ENCODE results near the gene PLXNA2. TPM values are rescaled to one million over a fixed set of nuclear protein-coding genes. Genes with fewer than 3 reads are reported as not detected.

The PLXNA2 gene
- total RNA-seq, 1 experiment from 2014 or later: 5.3 TPM

DNA sequence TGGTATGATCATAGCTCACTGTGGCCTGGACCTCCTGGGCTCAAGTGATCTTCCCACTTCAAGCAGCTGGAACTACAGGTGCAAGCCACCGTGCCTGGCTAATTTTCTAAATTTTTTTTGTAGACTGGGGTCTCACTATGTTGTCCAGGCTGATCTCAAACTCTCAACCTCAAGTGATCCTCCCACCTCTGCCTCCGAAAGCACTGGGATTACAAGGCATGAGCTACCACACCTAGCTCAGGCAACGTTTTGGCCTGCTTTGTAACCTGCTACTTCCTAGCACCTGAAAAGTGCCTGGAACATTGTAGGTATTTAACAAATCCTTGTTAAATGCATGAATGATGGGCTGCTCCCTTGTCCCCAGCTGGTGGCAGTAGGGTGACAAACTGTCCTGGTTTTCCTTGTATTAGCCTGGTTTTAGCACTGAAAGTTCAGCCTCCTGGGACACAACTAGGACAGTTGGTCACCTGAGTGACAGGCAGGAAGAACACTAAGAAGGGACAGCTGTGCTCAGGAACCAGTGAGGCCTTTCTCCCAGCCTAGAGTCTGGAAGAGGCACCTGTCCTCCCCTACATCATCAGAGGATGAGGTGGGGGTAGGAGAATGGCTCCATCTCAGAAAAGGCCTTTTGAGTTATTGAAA, 244.8 kb downstream of the PLXNA2 start:
- Histone ChIP-seq H3K27me3 (ENCODE audit: control insufficient read depth, insufficient read depth, low read length) (no peaks in the 10 kb centered on the region; the same call in 1 of the 2 replicates), H3K36me3 (replicated peaks; ENCODE audit: control insufficient read depth, insufficient read depth, low read length) (no peaks in the 10 kb centered on the region), H3K4me3 (ENCODE audit: insufficient read depth, low read depth, low read length) (no peak overlapping the region)
- no peak for DNase-seq

DNA sequence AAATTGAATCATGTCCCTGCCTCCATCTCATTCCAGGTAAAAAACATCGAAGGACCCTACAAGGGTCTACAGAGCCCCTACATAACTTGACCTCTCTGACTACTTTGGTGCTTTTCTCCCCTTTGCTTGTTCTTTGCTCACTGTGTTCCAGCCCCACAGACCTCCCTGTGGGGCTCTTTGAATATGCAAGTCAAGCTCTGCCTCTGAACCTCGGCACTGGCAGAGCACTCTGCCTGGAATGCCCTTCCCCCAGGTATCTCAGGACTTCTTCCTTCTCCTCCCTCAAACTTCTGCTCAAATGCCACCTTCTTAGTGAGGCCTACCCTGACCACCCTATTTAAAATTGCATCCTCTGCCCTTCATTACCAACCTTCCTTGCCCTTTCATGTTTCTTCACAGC, 245.5 kb downstream of the PLXNA2 start:
- no peaks in the 10 kb centered on the region; the same call in 1 of the 2 replicates for H3K27me3 ChIP-seq (ENCODE audit: control insufficient read depth, insufficient read depth, low read length)
- DNase-seq: peak; percentile 39
- no peak overlapping the region for H3K4me3 ChIP-seq (ENCODE audit: insufficient read depth, low read depth, low read length)
- no peaks in the 10 kb centered on the region for H3K36me3 ChIP-seq (replicated peaks; ENCODE audit: control insufficient read depth, insufficient read depth, low read length)

DNA sequence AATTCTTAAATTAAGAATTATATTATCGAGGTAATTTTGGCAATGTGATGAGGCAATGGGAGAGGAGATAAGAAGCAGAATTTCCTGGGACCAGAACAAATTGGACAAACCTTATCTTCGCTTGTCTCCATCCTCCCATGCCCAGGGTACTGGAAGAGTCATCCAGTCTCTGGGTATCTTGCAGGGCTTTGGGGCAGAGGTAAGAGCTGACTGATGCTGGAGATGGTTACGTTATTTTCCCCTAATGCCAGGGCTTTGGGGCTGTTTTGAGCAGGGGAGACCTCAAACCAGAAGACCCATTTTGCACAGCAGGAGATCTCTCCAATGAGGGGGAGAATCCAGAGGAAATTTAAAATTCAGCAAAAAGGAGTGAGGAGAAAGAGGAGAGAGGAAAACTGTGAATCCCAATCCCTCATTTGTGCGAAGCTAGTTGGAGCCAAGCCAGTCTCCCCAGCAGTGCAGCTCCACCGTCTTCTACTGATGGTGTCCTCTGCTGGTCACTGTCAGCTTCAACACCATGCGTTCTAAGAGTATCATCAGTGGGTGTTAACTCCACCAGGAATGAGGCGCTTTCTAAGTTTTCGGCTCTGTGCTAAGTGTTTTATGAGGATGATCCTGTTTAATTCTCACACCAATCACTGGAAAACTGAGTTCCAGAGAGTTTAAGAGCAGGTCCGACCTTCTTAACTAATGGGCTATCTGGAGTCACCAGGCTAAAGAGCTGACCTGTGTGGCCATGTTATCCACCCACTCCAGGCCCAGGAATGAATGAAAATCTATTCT, 246.5 kb downstream of the PLXNA2 start:
- DNase-seq: peak; percentile 72
- H3K4me3 ChIP-seq (ENCODE audit: insufficient read depth, low read depth, low read length): no peak overlapping the region
- H3K27me3 ChIP-seq (ENCODE audit: control insufficient read depth, insufficient read depth, low read length): no peaks in the 10 kb centered on the region; the same call in 1 of the 2 replicates
- H3K36me3 ChIP-seq (replicated peaks; ENCODE audit: control insufficient read depth, insufficient read depth, low read length): no peaks in the 10 kb centered on the region

DNA sequence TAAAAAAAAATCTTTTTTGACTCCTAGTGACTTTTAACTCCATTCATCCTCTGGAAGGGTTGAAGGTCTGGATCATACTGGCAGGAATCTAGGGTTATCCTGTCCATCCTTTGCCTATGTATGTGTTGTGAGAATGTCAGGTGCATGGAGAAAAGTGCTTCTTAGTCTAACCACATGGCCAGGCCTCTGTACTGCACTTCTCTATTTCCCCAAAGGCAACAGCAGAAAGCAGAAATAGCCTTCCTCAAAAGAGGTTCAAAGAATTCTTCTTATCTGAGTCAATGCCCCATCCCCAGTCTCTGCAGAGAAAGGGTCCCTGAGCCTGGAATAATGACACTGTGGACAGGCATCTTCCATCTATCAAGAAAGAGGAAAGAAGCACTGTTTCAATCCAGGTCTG, 247.5 kb downstream of the PLXNA2 start:
- Histone ChIP-seq H3K27me3 (ENCODE audit: control insufficient read depth, insufficient read depth, low read length) (no peaks in the 10 kb centered on the region; the same call in 1 of the 2 replicates), H3K36me3 (replicated peaks; ENCODE audit: control insufficient read depth, insufficient read depth, low read length) (no peaks in the 10 kb centered on the region), H3K4me3 (ENCODE audit: insufficient read depth, low read depth, low read length) (no peak overlapping the region)
- DNase-seq: no peak

DNA sequence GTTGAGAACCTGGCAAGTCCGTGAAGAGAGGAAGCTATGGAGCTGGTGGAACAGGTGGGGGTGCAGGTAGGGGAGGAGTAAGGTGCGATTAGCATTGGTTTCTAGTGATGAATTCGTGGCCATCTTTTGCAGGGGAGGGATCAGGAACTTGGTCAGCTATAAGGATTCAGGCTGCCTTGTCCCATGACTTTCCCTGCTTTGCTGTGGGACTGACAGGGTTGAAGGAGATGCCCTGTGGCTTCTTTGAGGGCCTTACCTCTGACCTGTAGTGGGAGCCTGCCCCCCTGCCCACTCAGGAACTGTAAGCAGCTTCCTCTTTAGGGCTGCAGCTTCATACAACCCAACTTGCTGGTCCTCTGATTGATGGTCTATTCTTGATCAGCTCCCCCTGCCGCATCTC, 248.6 kb downstream of the PLXNA2 start:
- DNase-seq: no peak
- Histone ChIP-seq H3K4me3 (ENCODE audit: insufficient read depth, low read depth, low read length) (no peak overlapping the region), H3K27me3 (ENCODE audit: control insufficient read depth, insufficient read depth, low read length) (no peaks in the 10 kb centered on the region; the same call in 1 of the 2 replicates), H3K36me3 (replicated peaks; ENCODE audit: control insufficient read depth, insufficient read depth, low read length) (no peaks in the 10 kb centered on the region)

DNA sequence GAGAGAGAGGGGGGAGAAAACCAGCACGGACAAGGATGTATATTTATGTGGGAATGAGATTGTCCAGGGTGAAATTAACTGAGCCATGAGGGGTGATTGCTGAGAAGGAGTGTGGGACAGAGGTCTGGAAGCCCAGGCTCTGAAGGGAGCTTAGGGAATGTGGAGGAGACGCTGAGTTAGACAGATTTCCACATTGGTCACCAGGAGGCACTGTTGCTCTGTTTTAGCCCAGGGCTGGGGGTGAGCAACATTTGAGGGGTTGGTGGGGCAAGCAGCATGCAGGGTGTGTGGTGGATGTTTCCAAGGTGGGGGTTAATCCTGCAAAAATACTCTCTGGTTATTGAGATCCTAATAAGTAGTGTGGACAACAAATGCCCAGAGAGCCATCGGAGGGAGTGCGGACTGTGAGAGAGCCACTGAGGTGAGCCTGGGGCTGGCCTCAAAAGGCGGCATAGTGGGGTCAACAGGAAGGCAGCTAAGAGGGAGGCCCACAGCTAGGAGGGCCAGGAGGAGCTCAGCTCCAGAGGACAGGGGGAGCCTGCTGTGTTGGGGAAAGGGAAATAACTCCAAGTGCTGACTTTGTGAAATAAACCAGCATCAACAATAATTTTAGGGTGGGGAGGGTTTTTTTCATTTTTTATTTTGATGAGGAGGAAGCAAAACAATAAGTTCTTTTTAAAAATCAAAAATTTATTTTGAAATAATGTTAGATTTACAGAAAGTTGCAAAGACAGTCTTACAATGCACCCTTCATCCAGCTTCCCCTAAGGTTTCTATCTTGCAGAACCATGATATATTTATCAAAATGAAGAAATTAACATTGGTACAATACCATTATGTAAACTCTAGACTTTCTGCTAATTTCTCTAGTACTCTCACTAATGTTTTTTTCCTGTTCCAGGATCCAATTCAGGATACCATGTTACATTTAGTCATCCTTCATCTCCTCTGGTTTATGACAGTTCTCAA, 250.4 kb downstream of the PLXNA2 start:
- no peaks in the 10 kb centered on the region for H3K36me3 ChIP-seq (replicated peaks; ENCODE audit: control insufficient read depth, insufficient read depth, low read length)
- no peaks in the 10 kb centered on the region; the same call in 1 of the 2 replicates for H3K27me3 ChIP-seq (ENCODE audit: control insufficient read depth, insufficient read depth, low read length)
- peak; percentile 76 for DNase-seq
- H3K4me3 ChIP-seq (ENCODE audit: insufficient read depth, low read depth, low read length): no peak overlapping the region

DNA sequence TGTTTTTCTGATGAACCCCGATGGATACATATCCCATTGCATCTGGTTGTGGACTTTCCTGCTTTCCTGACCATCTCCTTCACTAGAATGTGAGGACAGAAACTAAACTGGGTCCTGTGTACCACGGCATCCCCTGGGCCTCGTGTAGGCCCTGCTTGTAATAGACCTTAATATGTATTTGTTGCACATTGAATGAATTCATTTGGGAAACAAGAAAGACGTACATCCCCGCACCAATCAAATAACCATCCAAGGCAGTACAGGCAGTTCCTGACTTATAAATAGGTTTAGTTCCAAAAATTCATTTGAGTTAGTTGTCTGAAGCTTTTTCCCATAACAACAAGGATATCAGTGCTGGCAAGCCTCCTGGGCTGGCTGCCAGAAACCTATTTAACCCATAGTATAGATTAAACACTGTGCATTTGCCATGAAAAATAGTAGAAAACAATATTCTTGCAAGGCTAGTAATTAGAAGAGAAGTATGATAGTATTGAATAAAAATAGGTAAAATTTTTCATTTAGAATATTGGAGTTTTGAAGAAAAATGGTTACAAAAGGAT, 251.4 kb downstream of the PLXNA2 start:
- H3K27me3 ChIP-seq (ENCODE audit: control insufficient read depth, insufficient read depth, low read length): no peaks in the 10 kb centered on the region; the same call in 1 of the 2 replicates
- DNase-seq: no peak
- H3K36me3 ChIP-seq (replicated peaks; ENCODE audit: control insufficient read depth, insufficient read depth, low read length): no peaks in the 10 kb centered on the region
- H3K4me3 ChIP-seq (ENCODE audit: insufficient read depth, low read depth, low read length): no peak overlapping the region

DNA sequence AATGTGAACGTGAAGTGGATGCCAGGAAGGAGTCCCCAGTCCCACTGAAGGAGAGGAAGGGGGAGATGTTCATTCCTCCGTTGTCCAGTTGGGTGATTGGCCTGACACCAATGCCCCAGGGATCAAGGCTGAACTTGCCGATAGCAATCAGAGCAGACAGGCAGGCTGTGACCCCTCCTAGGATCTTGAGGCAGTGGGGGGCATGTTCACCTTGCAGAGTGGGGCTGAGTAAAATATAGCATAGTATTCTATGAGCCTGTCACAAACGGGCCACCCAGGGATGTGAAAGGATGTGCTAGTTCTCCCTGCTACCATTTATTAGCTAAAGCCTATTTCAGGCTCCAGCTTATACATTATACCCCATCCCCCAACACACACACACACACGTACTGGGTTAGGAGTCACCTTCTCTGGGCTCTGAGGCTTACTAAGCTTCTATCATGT, 252.6 kb downstream of the PLXNA2 start:
- no peak overlapping the region for H3K4me3 ChIP-seq (ENCODE audit: insufficient read depth, low read depth, low read length)
- DNase-seq: no peak
- H3K27me3 ChIP-seq (ENCODE audit: control insufficient read depth, insufficient read depth, low read length): no peaks in the 10 kb centered on the region
- no peaks in the 10 kb centered on the region for H3K36me3 ChIP-seq (replicated peaks; ENCODE audit: control insufficient read depth, insufficient read depth, low read length)

DNA sequence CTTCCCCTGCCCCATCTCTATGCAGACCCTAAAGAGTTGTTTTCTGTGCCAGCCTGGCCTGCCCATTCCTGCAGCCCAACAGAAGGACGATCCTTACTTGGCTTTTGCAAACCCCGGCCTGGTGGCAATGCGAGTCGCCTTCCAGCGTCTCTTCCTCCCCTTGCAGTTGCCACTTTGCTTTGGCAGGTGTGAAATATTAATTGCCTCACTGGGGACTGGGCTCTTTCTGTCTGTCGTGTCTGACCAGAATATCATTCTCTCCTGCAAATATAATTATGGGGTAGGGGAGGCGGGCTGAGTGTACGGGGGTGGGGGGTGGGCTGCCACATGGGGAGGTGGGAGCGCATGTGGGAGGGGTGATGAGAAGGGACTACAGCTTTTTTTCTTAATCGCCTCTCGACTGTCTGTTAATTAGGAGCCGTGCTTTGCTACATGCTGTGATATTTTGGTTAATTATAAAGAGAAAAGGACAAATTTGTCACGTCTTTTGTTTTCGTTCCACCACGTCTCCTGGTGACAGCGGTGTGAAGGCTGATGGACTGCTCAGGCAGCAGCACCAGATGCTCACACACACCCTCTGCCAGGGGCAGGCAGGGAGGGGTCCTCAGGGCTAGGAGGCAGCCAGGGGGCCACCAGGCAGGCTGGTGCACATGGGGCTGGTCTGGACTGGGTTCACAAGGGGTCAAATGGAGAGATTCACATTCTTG, 253.2 kb downstream of the PLXNA2 start:
- no peak for DNase-seq
- Histone ChIP-seq H3K4me3 (ENCODE audit: insufficient read depth, low read depth, low read length) (no peak overlapping the region), H3K27me3 (ENCODE audit: control insufficient read depth, insufficient read depth, low read length) (no peaks in the 10 kb centered on the region), H3K36me3 (replicated peaks; ENCODE audit: control insufficient read depth, insufficient read depth, low read length) (no peaks in the 10 kb centered on the region)

DNA sequence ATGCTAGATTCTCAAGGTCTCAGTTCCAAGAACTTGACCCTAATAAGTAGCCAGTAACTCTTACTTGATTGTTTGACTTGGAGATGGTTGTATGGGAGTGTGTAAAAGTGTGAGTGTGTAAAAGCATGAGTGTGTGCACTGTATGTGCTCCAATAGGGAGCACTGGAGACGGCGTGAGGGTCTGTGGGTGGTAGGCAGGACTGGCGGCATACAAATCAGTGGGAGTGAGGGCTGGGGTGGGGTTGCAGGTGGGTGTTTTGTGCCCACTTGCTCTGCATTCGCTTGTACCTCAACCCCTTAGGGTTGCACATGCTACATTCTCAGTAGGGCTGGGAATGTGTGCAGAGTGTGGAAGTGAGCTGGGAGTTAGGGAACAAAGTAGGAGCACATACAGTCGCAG, 253.7 kb downstream of the PLXNA2 start:
- no peaks in the 10 kb centered on the region for H3K36me3 ChIP-seq (replicated peaks; ENCODE audit: control insufficient read depth, insufficient read depth, low read length)
- no peak for DNase-seq
- no peaks in the 10 kb centered on the region for H3K27me3 ChIP-seq (ENCODE audit: control insufficient read depth, insufficient read depth, low read length)
- H3K4me3 ChIP-seq (ENCODE audit: insufficient read depth, low read depth, low read length): no peak overlapping the region

DNA sequence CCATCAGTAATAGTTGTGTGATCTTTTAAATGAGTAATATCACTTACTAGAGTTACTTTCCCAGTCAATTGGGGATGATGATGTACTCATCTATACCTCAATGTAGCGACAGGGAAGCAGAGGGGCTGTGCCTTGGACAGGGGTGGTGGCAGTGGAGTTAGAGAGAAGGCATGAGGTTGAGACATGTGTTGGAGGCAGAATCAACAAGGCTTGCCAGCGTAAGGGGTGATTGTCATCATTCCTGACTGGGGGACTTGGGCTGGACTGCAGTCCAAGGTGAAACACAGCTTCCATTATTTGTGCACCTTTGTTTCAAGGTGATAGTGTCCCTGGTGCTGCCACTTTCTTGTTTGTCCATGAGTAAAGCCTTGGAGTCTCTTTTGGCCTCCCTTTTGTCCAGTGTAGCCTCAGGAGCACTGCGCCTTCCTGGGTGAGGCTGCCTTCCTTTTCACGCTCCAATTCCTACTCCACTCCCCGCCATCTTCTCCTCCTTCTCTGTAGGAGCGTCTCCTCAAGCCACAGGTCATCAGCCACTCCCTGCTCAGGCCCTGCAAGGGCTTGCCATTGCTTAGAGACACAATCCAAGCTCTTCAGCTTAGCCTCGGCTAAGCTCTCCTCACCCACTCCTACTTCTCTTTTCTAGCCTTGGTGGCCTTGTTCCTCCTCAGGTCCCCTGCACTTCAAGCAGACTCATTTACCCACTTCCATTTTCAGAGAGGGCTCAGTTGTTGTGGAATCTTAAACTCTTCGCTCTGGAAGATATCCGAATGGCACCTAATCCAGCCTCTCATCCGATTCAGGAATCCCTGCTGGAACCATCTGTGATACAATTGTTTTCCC, 255.6 kb downstream of the PLXNA2 start:
- Histone ChIP-seq H3K36me3 (replicated peaks; ENCODE audit: control insufficient read depth, insufficient read depth, low read length) (no peaks in the 10 kb centered on the region), H3K4me3 (ENCODE audit: insufficient read depth, low read depth, low read length) (no peak overlapping the region), H3K27me3 (ENCODE audit: control insufficient read depth, insufficient read depth, low read length) (no peaks in the 10 kb centered on the region; the same call in 1 of the 2 replicates)
- DNase-seq: no peak

DNA sequence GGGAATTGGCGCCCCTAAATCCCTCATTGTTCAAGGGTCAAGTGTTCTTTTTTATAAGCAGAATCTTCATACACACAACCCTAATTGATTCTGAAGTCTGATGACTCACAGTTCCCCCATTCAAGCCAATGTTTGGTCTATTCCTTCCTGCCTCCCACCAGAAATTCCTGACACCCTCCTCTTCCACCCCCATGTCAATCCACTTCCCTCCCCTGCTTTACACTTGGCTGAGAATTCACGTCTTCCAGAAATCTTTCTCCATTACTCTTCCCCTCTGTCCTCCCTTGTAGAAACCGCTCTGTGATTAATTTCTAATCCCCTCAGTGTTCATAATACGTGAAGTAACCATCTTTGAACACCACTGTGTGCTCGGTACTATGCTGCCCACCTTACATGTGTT, 257.0 kb downstream of the PLXNA2 start:
- Histone ChIP-seq H3K27me3 (ENCODE audit: control insufficient read depth, insufficient read depth, low read length) (no peaks in the 10 kb centered on the region; the same call in 1 of the 2 replicates), H3K36me3 (replicated peaks; ENCODE audit: control insufficient read depth, insufficient read depth, low read length) (no peaks in the 10 kb centered on the region), H3K4me3 (ENCODE audit: insufficient read depth, low read depth, low read length) (no peak overlapping the region)
- DNase-seq: no peak

DNA sequence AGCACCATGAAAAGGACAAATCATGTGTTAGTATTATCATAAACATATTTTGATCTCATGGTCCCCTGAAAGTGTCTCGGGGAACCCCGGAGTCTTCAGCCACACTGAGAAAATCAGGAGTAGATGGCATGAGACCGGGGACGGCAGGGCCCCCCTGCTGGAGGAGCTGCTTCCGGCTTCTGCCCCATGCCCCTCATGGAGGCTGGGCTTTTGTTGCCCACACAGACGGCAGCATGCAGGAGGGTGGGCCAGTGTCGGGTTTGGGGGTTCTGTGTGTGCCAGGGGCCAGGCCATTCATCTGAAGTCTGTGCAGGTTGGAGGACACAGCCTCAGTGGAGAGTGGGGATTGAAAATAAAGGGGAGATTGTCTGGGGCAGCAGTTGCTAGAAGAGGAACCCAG, 258.2 kb downstream of the PLXNA2 start:
- H3K4me3 ChIP-seq (ENCODE audit: insufficient read depth, low read depth, low read length): no peak overlapping the region
- H3K36me3 ChIP-seq (replicated peaks; ENCODE audit: control insufficient read depth, insufficient read depth, low read length): no peaks in the 10 kb centered on the region
- no peak for DNase-seq
- no peaks in the 10 kb centered on the region; the same call in 1 of the 2 replicates for H3K27me3 ChIP-seq (ENCODE audit: control insufficient read depth, insufficient read depth, low read length)
